ENCODE results near the gene WDFY2. TPM values are rescaled to one million over a fixed set of nuclear protein-coding genes. Genes with fewer than 3 reads are reported as not detected.

The WDFY2 gene, protein sequence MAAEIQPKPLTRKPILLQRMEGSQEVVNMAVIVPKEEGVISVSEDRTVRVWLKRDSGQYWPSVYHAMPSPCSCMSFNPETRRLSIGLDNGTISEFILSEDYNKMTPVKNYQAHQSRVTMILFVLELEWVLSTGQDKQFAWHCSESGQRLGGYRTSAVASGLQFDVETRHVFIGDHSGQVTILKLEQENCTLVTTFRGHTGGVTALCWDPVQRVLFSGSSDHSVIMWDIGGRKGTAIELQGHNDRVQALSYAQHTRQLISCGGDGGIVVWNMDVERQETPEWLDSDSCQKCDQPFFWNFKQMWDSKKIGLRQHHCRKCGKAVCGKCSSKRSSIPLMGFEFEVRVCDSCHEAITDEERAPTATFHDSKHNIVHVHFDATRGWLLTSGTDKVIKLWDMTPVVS
- total RNA-seq = 5.8 and 11.1 TPM in 2 replicates

DNA sequence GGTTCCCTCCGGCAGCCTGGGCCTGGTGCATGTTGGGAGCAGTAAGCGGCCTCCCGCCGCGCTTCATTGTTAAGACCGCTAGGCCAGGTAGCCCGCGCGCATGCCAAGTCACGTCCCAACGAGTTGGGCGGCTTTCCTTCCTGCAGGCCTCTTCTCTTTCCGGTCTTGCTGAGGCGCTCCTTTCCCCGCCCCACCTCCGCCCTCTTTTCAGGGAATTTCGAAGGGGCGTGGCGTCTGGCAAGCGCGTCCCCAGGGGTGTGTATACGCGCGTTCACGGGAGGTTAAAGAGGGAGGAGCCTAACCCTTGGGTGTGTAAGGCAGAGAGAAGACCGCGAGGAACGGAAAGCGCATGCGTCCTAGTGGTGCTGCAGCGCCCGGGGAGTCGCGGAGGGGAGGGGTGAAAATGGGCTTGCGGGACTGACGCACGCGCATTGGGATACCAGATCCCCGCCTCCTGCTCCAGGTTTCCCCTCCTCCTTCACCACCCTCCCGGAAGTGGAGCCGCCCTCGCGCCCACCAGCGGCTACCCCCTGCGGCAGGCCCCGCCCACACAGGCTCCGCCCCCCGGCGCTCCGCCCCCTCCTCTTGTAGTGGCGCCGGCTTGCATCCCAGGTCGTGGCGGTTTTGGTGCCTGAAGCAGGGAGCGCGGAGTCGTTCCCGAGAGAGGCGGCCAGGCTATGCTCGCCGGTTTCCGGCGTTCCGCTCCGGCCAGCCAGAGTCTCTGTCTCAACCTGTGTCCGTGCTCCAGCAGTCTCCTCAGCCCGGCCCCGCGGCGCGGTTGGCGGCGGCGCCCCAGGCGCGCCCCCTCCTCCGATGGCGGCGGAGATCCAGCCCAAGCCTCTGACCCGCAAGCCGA is at the start of gene WDFY2:
TSS of gene WDFY2 (plus strand) at position 588 of the 856 bp plus-strand sequence. CDS start at position 814, 226 bp downstream.
- H3K36me3 ChIP-seq (ENCODE audit: control insufficient read depth, insufficient read depth, low read length) = no peaks in the 10 kb centered on the region
- no peaks in the 10 kb centered on the region for H3K27me3 ChIP-seq (ENCODE audit: control insufficient read depth, insufficient read depth, low read length)
- peak; percentile 98 for DNase-seq (ENCODE audit: low read depth)
- TF ChIP-seq, protein P1, sequence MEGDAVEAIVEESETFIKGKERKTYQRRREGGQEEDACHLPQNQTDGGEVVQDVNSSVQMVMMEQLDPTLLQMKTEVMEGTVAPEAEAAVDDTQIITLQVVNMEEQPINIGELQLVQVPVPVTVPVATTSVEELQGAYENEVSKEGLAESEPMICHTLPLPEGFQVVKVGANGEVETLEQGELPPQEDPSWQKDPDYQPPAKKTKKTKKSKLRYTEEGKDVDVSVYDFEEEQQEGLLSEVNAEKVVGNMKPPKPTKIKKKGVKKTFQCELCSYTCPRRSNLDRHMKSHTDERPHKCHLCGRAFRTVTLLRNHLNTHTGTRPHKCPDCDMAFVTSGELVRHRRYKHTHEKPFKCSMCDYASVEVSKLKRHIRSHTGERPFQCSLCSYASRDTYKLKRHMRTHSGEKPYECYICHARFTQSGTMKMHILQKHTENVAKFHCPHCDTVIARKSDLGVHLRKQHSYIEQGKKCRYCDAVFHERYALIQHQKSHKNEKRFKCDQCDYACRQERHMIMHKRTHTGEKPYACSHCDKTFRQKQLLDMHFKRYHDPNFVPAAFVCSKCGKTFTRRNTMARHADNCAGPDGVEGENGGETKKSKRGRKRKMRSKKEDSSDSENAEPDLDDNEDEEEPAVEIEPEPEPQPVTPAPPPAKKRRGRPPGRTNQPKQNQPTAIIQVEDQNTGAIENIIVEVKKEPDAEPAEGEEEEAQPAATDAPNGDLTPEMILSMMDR (IDR thresholded peaks at IDR 0.05; ENCODE audit: insufficient read depth, low read length, poor library complexity, severe bottlenecking) = no peak
- peak within 1 kb of the TSS; percentile 96 for H3K4me3 ChIP-seq (ENCODE audit: low read depth, low read length)

DNA sequence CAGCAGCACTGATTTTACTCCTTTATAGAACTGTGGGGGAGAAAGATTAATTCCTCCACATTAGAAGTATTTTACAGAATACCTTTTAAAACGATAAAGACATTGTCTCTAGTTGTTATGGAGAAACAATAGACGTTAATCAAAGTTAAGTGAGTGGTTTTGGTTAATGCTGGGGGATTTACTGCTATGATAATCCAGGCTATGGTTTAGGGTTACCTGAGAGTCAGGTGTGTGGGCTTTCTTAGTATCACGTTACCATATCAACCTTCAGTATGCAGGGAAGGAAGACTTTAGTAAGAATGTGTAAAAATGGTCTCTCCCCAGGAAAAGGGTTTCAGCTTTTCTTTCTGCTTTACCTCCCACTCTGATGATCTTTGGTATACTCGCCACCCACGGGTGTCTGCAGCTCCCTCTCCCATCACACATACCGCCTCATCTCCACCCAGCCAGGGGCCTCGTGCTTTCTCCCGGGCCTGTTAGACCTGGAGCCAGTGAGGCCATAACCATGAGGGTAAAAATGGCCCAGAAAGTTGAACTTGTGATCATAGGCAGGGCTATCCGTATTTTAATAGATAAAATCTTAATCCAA is 45.6 kb upstream of the WDFY2 start:
- no peaks in the 10 kb centered on the region for H3K27me3 ChIP-seq (ENCODE audit: control insufficient read depth, insufficient read depth, low read length)
- no peak overlapping the region for H3K4me3 ChIP-seq (ENCODE audit: low read depth, low read length)
- TF ChIP-seq, protein P1 (IDR thresholded peaks at IDR 0.05; ENCODE audit: insufficient read depth, low read length, poor library complexity, severe bottlenecking) = no peak
- DNase-seq (ENCODE audit: low read depth) = no peak
- H3K36me3 ChIP-seq (ENCODE audit: control insufficient read depth, insufficient read depth, low read length) = no peaks in the 10 kb centered on the region

DNA sequence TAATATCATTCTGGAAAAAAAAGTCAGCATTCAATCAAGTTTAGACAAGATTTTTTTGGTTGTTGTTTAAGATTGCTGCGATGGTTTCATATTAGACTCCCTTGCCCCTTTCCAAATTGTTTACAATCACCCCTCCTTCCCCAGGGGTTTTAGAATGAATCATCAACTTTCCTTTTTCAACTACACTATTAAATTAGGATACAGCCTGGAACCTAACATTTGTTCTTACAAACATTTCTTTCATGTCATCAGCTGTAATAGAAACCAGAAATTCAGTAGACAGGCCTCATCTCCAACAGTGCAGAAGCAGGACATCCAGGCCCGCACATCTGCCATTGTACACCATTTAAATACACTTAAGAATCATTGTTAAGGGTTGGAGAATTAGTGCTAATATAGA is 44.4 kb upstream of the WDFY2 start:
- DNase-seq (ENCODE audit: low read depth) = no peak
- TF ChIP-seq, protein P1 (IDR thresholded peaks at IDR 0.05; ENCODE audit: insufficient read depth, low read length, poor library complexity, severe bottlenecking) = no peak
- H3K27me3 ChIP-seq (ENCODE audit: control insufficient read depth, insufficient read depth, low read length) = no peaks in the 10 kb centered on the region
- no peak overlapping the region for H3K4me3 ChIP-seq (ENCODE audit: low read depth, low read length)
- no peaks in the 10 kb centered on the region for H3K36me3 ChIP-seq (ENCODE audit: control insufficient read depth, insufficient read depth, low read length)

DNA sequence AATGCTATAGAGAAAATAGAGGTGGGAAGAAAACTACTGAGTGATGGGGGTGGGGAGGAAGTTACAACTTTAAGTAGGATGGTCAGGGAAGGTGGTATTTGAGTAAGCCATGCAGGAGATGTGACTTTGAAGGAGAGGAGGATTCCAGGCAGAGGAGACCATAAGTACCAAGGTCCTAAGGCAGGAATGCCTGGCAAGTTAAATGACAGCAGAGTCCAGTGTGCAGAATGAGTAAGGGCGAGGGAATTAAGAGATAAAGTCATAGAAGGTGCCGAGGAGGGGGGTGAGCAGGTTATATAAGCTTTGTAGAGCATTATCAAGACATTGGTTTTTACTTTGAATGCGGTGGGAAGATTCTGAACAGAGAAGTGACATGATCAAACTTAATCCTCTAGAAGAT is 43.2 kb upstream of the WDFY2 start:
- TF ChIP-seq, protein P1 (IDR thresholded peaks at IDR 0.05; ENCODE audit: insufficient read depth, low read length, poor library complexity, severe bottlenecking) = no peak

DNA sequence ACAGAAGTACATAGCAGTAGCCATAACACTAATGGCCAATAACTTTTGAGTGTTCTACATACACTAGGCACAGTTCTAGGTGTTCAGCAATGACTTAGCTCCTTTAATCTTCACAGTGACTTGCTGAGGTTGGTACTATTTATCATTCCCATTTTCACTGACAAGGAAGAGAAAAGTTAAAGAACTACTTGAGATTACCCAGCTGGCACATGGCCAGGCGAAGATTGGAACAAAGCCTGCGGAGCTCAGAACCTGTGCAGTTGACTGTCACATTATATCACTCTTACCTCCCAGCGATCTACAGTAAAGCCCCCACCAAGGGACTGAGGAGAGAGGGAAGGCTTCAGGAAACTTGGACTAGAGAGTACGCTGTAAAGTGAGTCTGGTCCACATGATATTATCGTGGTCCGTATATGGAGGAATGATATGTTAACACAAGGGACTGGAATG is 42.4 kb upstream of the WDFY2 start:
- no peak for DNase-seq (ENCODE audit: low read depth)
- Histone ChIP-seq H3K4me3 (ENCODE audit: low read depth, low read length) (no peak overlapping the region), H3K27me3 (ENCODE audit: control insufficient read depth, insufficient read depth, low read length) (no peaks in the 10 kb centered on the region)

More for the DNA sequence above, 43.2 kb upstream of the WDFY2 start:
- Histone ChIP-seq H3K36me3 (ENCODE audit: control insufficient read depth, insufficient read depth, low read length) (no peaks in the 10 kb centered on the region), H3K27me3 (ENCODE audit: control insufficient read depth, insufficient read depth, low read length) (no peaks in the 10 kb centered on the region), H3K4me3 (ENCODE audit: low read depth, low read length) (no peak overlapping the region)
- no peak for DNase-seq (ENCODE audit: low read depth)

More for the DNA sequence above, 42.4 kb upstream of the WDFY2 start:
- TF ChIP-seq, protein P1 (IDR thresholded peaks at IDR 0.05; ENCODE audit: insufficient read depth, low read length, poor library complexity, severe bottlenecking) = no peak
- no peaks in the 10 kb centered on the region for H3K36me3 ChIP-seq (ENCODE audit: control insufficient read depth, insufficient read depth, low read length)
